HepG2 (cell line): ENCODE data around the gene COPS7B. TPM values are rescaled to one million over a fixed set of nuclear protein-coding genes. Genes with fewer than 3 reads are reported as not detected.

ENCODE experiments used
- polyA plus RNA-seq, 8 experiments: library from polyadenylated mRNA; depleted of rRNA in 3 of 8; stranded (reverse) in 7 of 8; unstranded in 1 of 8; fragments of >200 nt; fragmentation: Illumina TruSeq in 4 of 8; extraction: Trizol in 4 of 8; gene quantifications; 2 replicates each; pipeline versions ENCODE4 v1.2.1 to v1.2.3, GENCODE V29; 2011 to 2016; ENCODE audit warnings: low read depth in 4 of 8, missing spikeins in 1 of 8, mixed read lengths in 1 of 8; ENCODE audit not compliant: insufficient read depth in 1 of 8
- small RNA-seq, 3 experiments: library from RNA; depleted of rRNA; stranded (forward); fragments of <200 nt; gene quantifications; one replicate each; pipeline ENCODE3, GENCODE V24; 2012; ENCODE audit warnings: low read depth in 2 of 3, low replicate concordance in 1 of 3; ENCODE audit not compliant: insufficient read length in 3 of 3, insufficient read depth in 2 of 3
- total RNA-seq, 5 experiments: library from RNA; depleted of rRNA; stranded (reverse); fragments of >200 nt; fragmentation: Illumina TruSeq; extraction: Trizol; gene quantifications; 2 replicates each; pipeline ENCODE4 v1.2.3, GENCODE V29; 2016; ENCODE audit warnings: low read depth in 1 of 5

The COPS7B gene
- total and polyA plus RNA-seq, 2 of the 13 experiments (the other 11 are each of a cell fraction or from before 2014, with no cell fraction given), result 30.6 to 62.7 TPM

Small RNA genes lying within 50 kb of the gene (small RNA-seq; reads per million reads assigned to genes)
- 0 reads per million in 3 experiments for gene AC073476.4

Other genes starting within 250 kb of the COPS7B start
- not detected in 2 replicates for gene TEX44, start 193.6 kb upstream of the COPS7B start, total RNA-seq (2016; rRNA removed; fragmentation: Illumina TruSeq; extraction: Trizol)
- not detected in 2 replicates for gene TEX44, start 193.6 kb upstream of the COPS7B start, polyA plus RNA-seq (2011; rRNA removed)
- gene PTMA, start 77.9 kb upstream of the COPS7B start, total RNA-seq (2016; rRNA removed; fragmentation: Illumina TruSeq; extraction: Trizol), result 1,086 and 1,212 TPM in 2 replicates
- gene PTMA, start 77.9 kb upstream of the COPS7B start, polyA plus RNA-seq (2011; rRNA removed), result 174 and 190 TPM in 2 replicates
- 14.1 and 22.6 TPM in 2 replicates for gene PDE6D, start 5.2 kb upstream of the COPS7B start, total RNA-seq (2016; rRNA removed; fragmentation: Illumina TruSeq; extraction: Trizol)
- gene PDE6D, start 5.2 kb upstream of the COPS7B start, polyA plus RNA-seq (2011; rRNA removed), result 20.5 and 23.2 TPM in 2 replicates
- 0.11 TPM in 1 of 2 replicates, not detected in the other for gene NPPC, start 140.0 kb downstream of the COPS7B start, total RNA-seq (2016; rRNA removed; fragmentation: Illumina TruSeq; extraction: Trizol)
- gene NPPC, start 140.0 kb downstream of the COPS7B start, polyA plus RNA-seq (2011; rRNA removed), result not detected in 2 replicates
- gene DIS3L2, start 175.3 kb downstream of the COPS7B start, total RNA-seq (2016; rRNA removed; fragmentation: Illumina TruSeq; extraction: Trizol), result 20.3 and 23.9 TPM in 2 replicates
- 7.0 and 9.6 TPM in 2 replicates for gene DIS3L2, start 175.3 kb downstream of the COPS7B start, polyA plus RNA-seq (2011; rRNA removed)